K562 (cell line): ENCODE measurements around the gene LBR. TPM values are rescaled to one million over a fixed set of nuclear protein-coding genes. Genes with fewer than 3 reads are reported as not detected.

ENCODE experiments used
- BHLHE40 ChIP-seq: IDR thresholded peaks from 2 replicates; pipeline ENCODE4 v1.6.1; 2011; ENCODE audit warnings: low read length, improper control_type of control experiment
- BMI1 ChIP-seq: fragments of 150-350 bp; IDR thresholded peaks from 2 replicates; pipeline ENCODE4 v1.6.1; 2014; ENCODE audit warnings: low read length
- DDX20 ChIP-seq: fragments of 450-650 bp; IDR thresholded peaks from 2 replicates; pipeline ENCODE4 v1.6.1; 2016; ENCODE audit warnings: missing genetic modification characterization, low read depth, mild to moderate bottlenecking, missing compliant biosample characterization, moderate library complexity
- DMBX1 ChIP-seq: fragments of 250-450 bp; sonication (Bioruptor Pico); IDR thresholded peaks from 2 replicates; pipeline ENCODE4 v1.8.0; 2022; ENCODE audit warnings: inconsistent platforms, mild to moderate bottlenecking, moderate library complexity, borderline replicate concordance
- ELF4 ChIP-seq: fragments of 450-650 bp; formaldehyde crosslinking; IDR thresholded peaks from 2 replicates; pipeline ENCODE4 v1.4.0; 2022; ENCODE audit warnings: missing genetic modification characterization
- HDAC1 ChIP-seq, 2 experiments: fragments of 450-650 bp; IDR thresholded peaks; 2 replicates each; pipeline ENCODE4 v1.6.1; 2016 to 2017; ENCODE audit warnings: inconsistent platforms in 1 of 2, mild to moderate bottlenecking in 1 of 2, moderate library complexity in 1 of 2
- HMG20A ChIP-seq: fragments of 450-650 bp; formaldehyde crosslinking; conservative IDR thresholded peaks from 2 replicates; pipeline ENCODE4 v1.4.0; 2020; ENCODE audit warnings: mild to moderate bottlenecking, mixed read lengths
- IFI16 ChIP-seq: fragments of 250-450 bp; sonication (Bioruptor Pico); IDR thresholded peaks from 2 replicates; pipeline ENCODE4 v2.1.2; 2022; ENCODE audit warnings: mild to moderate bottlenecking, inconsistent platforms
- IRF2 ChIP-seq: sonication (generic); formaldehyde crosslinking; IDR thresholded peaks from 2 replicates; pipeline ENCODE4 v1.8.1; 2022; ENCODE audit warnings: mild to moderate bottlenecking, missing genetic modification reagents
- POLR3G ChIP-seq: IDR thresholded peaks from 2 replicates; pipeline ENCODE4 v1.6.1; 2011; ENCODE audit not compliant: insufficient read length, insufficient replicate concordance; ENCODE audit errors: extremely low read depth
- PTTG1 ChIP-seq: fragments of 450-650 bp; IDR thresholded peaks from 2 replicates; pipeline ENCODE4 v1.6.1; 2016; ENCODE audit warnings: low read depth, mild to moderate bottlenecking, missing genetic modification characterization, missing compliant biosample characterization
- SMAD1 ChIP-seq: fragments of 150-350 bp; IDR thresholded peaks from 2 replicates; pipeline ENCODE4 v1.6.1; 2014; ENCODE audit warnings: low read length, low read depth; ENCODE audit not compliant: partially characterized antibody
- SMAD4 ChIP-seq: fragments of 250-450 bp; sonication (Bioruptor Pico); conservative IDR thresholded peaks from 2 replicates; pipeline ENCODE4 v1.8.0; 2021; ENCODE audit warnings: inconsistent platforms, mild to moderate bottlenecking, moderate library complexity
- TCFL5 ChIP-seq: fragments of 250-450 bp; sonication (Bioruptor Pico); conservative IDR thresholded peaks from 2 replicates; pipeline ENCODE4 v1.6.1; 2021; ENCODE audit warnings: mild to moderate bottlenecking, moderate library complexity, matching md5 sums
- TRIM28 ChIP-seq: fragments of 450-650 bp; IDR thresholded peaks from 2 replicates; pipeline ENCODE4 v1.6.1; 2017
- U2AF2 ChIP-seq: fragments of 200-400 bp; formaldehyde crosslinking; optimal IDR thresholded peaks from 2 replicates; pipeline ENCODE3; 2017; ENCODE audit warnings: low read depth, mild to moderate bottlenecking, low read length
- ZBTB1 ChIP-seq: sonication (generic); formaldehyde crosslinking; IDR thresholded peaks from 2 replicates; pipeline ENCODE4 v1.8.1; 2023; ENCODE audit warnings: missing genetic modification reagents, low read depth, mild to moderate bottlenecking, borderline replicate concordance
- ZNF212 ChIP-seq: fragments of 450-650 bp; formaldehyde crosslinking; IDR thresholded peaks from 2 replicates; pipeline ENCODE4 v1.4.0; 2020; ENCODE audit warnings: mild to moderate bottlenecking
- ZNF311 ChIP-seq: fragments of 250-450 bp; sonication (Bioruptor Pico); IDR thresholded peaks from 2 replicates; pipeline ENCODE4 v1.4.0; 2020; ENCODE audit warnings: mild to moderate bottlenecking, moderate library complexity
- ZNF384 ChIP-seq: IDR thresholded peaks from 2 replicates; pipeline ENCODE4 v1.6.1; 2012; ENCODE audit warnings: low read depth, low read length, improper control_type of control experiment
- ZNF561 ChIP-seq: fragments of 450-650 bp; formaldehyde crosslinking; conservative IDR thresholded peaks from 2 replicates; pipeline ENCODE4 v1.4.0; 2020; ENCODE audit warnings: mild to moderate bottlenecking, moderate library complexity
- ZNF75A ChIP-seq: fragments of 450-650 bp; formaldehyde crosslinking; IDR thresholded peaks from 2 replicates; pipeline ENCODE4 v1.4.0; 2020; ENCODE audit warnings: mild to moderate bottlenecking
- ZNF79 ChIP-seq: fragments of 250-450 bp; sonication (Bioruptor Pico); IDR thresholded peaks from 2 replicates; pipeline ENCODE4 v1.4.0; 2020; ENCODE audit warnings: low read depth, mild to moderate bottlenecking, moderate library complexity
- polyA plus RNA-seq, 8 experiments: library from polyadenylated mRNA; depleted of rRNA in 4 of 8; stranded (reverse) in 5 of 8; unstranded in 3 of 8; fragments of >200 nt; fragmentation: Nextera tagmentation in 2 of 8; fragmentation: Illumina TruSeq in 1 of 8; extraction: Ambion mirVana in 2 of 8; extraction: Trizol in 1 of 8; gene quantifications; 2 replicates each; pipeline versions ENCODE4 v1.2.1 to v1.2.3, GENCODE V29; 2011 to 2014; ENCODE audit warnings: inconsistent platforms in 1 of 8, missing spikeins in 1 of 8
- total RNA-seq, 7 experiments: library from RNA; depleted of rRNA in 6 of 7; stranded (reverse); fragments of >200 nt in 6 of 7; fragmentation: Illumina TruSeq in 2 of 7; extraction: Trizol in 2 of 7; gene quantifications; 2 replicates each; pipeline versions ENCODE4 v1.2.1 to v1.2.3, GENCODE V29; 2011 to 2021; ENCODE audit warnings: low replicate concordance in 1 of 7
- TF ChIP-seq, protein P1 (sequence below): fragments of 250-450 bp; sonication (Bioruptor Pico); IDR thresholded peaks from 2 replicates; pipeline ENCODE4 v1.8.0; 2022; ENCODE audit warnings: moderate library complexity, mild to moderate bottlenecking, inconsistent platforms
- TF ChIP-seq, protein P2 (sequence below): sonication (generic); formaldehyde crosslinking; IDR thresholded peaks from 2 replicates; pipeline ENCODE4 v1.8.1; 2023; ENCODE audit warnings: mild to moderate bottlenecking, missing genetic modification reagents
- TF ChIP-seq, protein P3 (sequence below): fragments of 450-650 bp; IDR thresholded peaks from 2 replicates; pipeline ENCODE4 v1.6.1; 2014; ENCODE audit warnings: low read depth, mild to moderate bottlenecking, moderate library complexity, borderline replicate concordance

LBR gene
- total and polyA plus RNA-seq, 9 of the 15 experiments (the other 6 are each of a cell fraction or from before 2014, with no cell fraction given) = 102 to 229 (median 197) TPM

DNA sequence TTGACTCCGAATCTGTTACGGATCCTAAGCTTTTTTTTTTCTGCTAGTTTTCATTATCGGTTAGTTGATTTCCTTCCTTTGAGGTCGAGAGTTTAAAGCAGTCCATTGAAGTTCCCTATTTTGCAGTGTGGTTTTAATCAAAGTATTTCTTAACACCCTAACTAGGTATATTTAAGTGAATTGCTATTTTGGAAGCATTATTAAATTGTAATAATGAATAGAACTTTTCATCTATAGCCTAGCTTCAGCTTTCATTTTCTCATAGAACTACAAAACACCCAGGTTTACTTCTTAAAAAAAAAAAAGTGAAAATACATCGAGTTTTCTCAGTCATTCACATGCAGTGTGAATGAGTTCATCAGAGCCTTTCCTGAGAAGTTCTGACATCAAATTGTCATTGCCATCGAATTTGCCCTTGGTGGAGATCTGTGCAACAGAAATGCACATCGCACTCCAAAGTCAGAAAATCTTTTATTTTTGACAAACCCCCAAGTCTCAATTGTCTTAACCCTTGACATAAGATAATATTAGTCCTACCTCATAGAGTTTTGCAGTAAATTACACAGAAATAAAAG lies 1.1 kb upstream of the LBR start (continued):
- TF ChIP-seq SMAD1 (no peak), POLR3G (no peak), SMAD4 (CRISPR knock-in tag) (no peak), BHLHE40 (no peak), ZNF561 (no peak), HDAC1 (IDR thresholded peaks at IDR 0.05) (peak; percentile 27; a peak in 2 of 4 replicates), DMBX1 (no peak), ZNF212 (no peak), PTTG1 (tag) (no peak), ZBTB1 (CRISPR knock-in tag) (no peak), TCFL5 (no peak), ZNF311 (no peak), ELF4 (CRISPR knock-in tag) (peak; percentile 73; the same call in 1 of the 2 replicates), HMG20A (0 out of 2 replicates have a peak, but pooled peaks have one; percentile 18), ZNF384 (peak; percentile 91), IRF2 (CRISPR knock-in tag) (no peak), IFI16 (CRISPR knock-in tag) (no peak), U2AF2 (no peak), BMI1 (no peak), TRIM28 (0 out of 2 replicates have a peak, but pooled peaks have one; percentile 13), DDX20 (tag) (no peak), ZNF75A (CRISPR knock-in tag) (no peak), ZNF79 (CRISPR knock-in tag) (no peak)
- TF ChIP-seq, protein P1, sequence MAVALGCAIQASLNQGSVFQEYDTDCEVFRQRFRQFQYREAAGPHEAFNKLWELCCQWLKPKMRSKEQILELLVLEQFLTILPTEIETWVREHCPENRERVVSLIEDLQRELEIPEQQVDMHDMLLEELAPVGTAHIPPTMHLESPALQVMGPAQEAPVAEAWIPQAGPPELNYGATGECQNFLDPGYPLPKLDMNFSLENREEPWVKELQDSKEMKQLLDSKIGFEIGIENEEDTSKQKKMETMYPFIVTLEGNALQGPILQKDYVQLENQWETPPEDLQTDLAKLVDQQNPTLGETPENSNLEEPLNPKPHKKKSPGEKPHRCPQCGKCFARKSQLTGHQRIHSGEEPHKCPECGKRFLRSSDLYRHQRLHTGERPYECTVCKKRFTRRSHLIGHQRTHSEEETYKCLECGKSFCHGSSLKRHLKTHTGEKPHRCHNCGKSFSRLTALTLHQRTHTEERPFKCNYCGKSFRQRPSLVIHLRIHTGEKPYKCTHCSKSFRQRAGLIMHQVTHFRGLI = 0 out of 2 replicates have a peak, but pooled peaks have one; percentile 37
- TF ChIP-seq, protein P2, sequence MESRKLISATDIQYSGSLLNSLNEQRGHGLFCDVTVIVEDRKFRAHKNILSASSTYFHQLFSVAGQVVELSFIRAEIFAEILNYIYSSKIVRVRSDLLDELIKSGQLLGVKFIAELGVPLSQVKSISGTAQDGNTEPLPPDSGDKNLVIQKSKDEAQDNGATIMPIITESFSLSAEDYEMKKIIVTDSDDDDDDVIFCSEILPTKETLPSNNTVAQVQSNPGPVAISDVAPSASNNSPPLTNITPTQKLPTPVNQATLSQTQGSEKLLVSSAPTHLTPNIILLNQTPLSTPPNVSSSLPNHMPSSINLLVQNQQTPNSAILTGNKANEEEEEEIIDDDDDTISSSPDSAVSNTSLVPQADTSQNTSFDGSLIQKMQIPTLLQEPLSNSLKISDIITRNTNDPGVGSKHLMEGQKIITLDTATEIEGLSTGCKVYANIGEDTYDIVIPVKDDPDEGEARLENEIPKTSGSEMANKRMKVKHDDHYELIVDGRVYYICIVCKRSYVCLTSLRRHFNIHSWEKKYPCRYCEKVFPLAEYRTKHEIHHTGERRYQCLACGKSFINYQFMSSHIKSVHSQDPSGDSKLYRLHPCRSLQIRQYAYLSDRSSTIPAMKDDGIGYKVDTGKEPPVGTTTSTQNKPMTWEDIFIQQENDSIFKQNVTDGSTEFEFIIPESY (CRISPR knock-in tag) = no peak
- TF ChIP-seq, protein P3, sequence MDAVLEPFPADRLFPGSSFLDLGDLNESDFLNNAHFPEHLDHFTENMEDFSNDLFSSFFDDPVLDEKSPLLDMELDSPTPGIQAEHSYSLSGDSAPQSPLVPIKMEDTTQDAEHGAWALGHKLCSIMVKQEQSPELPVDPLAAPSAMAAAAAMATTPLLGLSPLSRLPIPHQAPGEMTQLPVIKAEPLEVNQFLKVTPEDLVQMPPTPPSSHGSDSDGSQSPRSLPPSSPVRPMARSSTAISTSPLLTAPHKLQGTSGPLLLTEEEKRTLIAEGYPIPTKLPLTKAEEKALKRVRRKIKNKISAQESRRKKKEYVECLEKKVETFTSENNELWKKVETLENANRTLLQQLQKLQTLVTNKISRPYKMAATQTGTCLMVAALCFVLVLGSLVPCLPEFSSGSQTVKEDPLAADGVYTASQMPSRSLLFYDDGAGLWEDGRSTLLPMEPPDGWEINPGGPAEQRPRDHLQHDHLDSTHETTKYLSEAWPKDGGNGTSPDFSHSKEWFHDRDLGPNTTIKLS = no peak
